Measurements from ENCODE around the gene RAB11FIP3. TPM values are rescaled to one million over a fixed set of nuclear protein-coding genes. Genes with fewer than 3 reads are reported as not detected.

Gene RAB11FIP3
- total RNA-seq, 1 experiment from 2014 or later = 12.7 TPM

DNA sequence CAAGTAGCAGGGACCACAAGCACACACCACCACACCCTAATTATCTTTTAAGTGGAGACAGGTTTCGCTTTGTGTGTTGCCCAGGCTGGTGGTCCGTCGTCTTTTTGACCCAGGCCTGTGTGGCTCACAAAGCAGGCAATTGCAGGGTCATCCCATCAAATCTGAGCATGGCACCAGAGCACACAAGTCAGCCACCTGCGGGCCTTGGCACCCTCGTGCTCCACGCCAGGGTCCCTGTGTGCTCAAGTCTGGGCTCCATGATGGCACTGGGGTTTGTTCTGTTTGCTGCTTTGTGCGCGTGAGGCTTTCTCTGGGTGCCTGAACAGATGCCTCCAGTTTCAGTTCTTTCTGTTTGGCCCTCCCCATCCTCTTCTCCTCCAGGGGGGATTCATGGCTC is 99.7 kb downstream of the RAB11FIP3 start:
- TF ChIP-seq, protein P1, sequence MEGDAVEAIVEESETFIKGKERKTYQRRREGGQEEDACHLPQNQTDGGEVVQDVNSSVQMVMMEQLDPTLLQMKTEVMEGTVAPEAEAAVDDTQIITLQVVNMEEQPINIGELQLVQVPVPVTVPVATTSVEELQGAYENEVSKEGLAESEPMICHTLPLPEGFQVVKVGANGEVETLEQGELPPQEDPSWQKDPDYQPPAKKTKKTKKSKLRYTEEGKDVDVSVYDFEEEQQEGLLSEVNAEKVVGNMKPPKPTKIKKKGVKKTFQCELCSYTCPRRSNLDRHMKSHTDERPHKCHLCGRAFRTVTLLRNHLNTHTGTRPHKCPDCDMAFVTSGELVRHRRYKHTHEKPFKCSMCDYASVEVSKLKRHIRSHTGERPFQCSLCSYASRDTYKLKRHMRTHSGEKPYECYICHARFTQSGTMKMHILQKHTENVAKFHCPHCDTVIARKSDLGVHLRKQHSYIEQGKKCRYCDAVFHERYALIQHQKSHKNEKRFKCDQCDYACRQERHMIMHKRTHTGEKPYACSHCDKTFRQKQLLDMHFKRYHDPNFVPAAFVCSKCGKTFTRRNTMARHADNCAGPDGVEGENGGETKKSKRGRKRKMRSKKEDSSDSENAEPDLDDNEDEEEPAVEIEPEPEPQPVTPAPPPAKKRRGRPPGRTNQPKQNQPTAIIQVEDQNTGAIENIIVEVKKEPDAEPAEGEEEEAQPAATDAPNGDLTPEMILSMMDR (conservative IDR thresholded peaks at IDR 0.05; ENCODE audit: low read depth, low read length) = no peak
- TF ChIP-seq EZH2 (IDR thresholded peaks at IDR 0.05; ENCODE audit: low read length, unreplicated experiment) (no peak), EZH2phosphoT487 (IDR thresholded peaks at IDR 0.05; ENCODE audit: borderline replicate concordance, low read length) (no peak)
- peaks cover 47% of the 10 kb centered on the region for H3K79me2 ChIP-seq (ENCODE audit: low read length)
- no TSS peak for BruUV-seq (replicated peaks)
- intact Hi-C loops (cut with micrococcal nuclease) = loop anchor here (10.0 kb wide), 1 partner anchor 60 kb away; no protein-coding TSS in a partner anchor
- peaks cover 26% of the 10 kb centered on the region for H3K4me1 ChIP-seq (ENCODE audit: insufficient read depth, low read length)
- H3K27ac ChIP-seq (ENCODE audit: low read length) = peak overlapping the region; percentile 84
- DNase-seq (no peak), ATAC-seq (no peak)
- H2AFZ ChIP-seq (ENCODE audit: low read length) = no peak overlapping the region
- no peak overlapping the region; the same call in 1 of the 2 replicates for H3K4me3 ChIP-seq (ENCODE audit: low read length)
- no peak overlapping the region for H3K9ac ChIP-seq (ENCODE audit: low read length)
- no peaks in the 10 kb centered on the region for H3K9me2 ChIP-seq (replicated peaks; ENCODE audit: low read length)
- POLR2A ChIA-PET (ENCODE audit: unreplicated experiment) = no interaction called here
- peak overlapping the region; percentile 100 for H3K4me2 ChIP-seq (ENCODE audit: low read length)
- no peaks in the 10 kb centered on the region for H3F3A ChIP-seq (ENCODE audit: low read length, unreplicated experiment)
- H3K36me3 ChIP-seq (ENCODE audit: low read depth, low read length) = no peaks in the 10 kb centered on the region
- CTCF ChIA-PET = no interaction called here
- no peaks in the 10 kb centered on the region for H3K9me3 ChIP-seq (ENCODE audit: low read length)
- no peaks in the 10 kb centered on the region for H3K27me3 ChIP-seq (ENCODE audit: low read length)
- peaks cover 15% of the 10 kb centered on the region for H4K20me1 ChIP-seq (ENCODE audit: low read length)

DNA sequence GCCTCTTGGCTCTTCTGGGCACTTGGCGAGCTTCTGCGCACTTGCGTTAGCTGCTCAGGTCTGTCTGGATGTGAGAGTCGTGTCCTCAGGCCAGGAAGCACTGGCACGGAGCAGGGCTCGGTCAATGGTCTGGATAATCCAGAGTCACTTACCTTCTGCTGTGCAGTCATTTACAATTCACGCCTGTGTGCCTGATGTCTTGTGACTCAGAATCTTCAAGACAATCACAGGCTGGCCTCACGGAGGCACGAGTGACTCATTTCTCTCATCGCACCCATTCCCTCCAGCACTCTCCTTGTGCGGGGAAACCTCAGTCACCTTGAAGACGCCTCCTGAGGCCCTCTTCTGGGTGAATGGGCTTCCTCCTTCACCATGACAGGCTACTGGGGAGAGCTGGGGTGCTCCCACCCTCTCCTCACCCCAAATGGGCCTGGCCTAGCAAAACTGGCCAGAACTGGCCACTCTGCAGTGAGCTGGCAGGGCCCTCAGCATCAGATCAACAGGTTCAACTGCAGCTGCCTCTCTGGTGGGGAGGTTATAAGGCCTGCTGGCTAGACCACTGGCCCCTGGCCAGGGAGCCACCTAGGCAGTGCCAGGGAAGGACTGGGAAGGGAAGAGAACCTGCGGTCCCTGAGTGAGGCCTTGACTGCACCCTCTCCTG is 100.2 kb downstream of the RAB11FIP3 start:
- Histone ChIP-seq H3K9me3 (ENCODE audit: low read length) (no peaks in the 10 kb centered on the region), H3K36me3 (ENCODE audit: low read depth, low read length) (no peaks in the 10 kb centered on the region), H3K9ac (ENCODE audit: low read length) (peak overlapping the region; percentile 98), H3K4me2 (ENCODE audit: low read length) (peak overlapping the region; percentile 100), H4K20me1 (ENCODE audit: low read length) (peaks cover 20% of the 10 kb centered on the region), H3K27ac (ENCODE audit: low read length) (peak overlapping the region; percentile 84), H3F3A (ENCODE audit: low read length, unreplicated experiment) (no peaks in the 10 kb centered on the region), H2AFZ (ENCODE audit: low read length) (no peak overlapping the region), H3K4me3 (ENCODE audit: low read length) (peak overlapping the region; percentile 90), H3K27me3 (ENCODE audit: low read length) (no peaks in the 10 kb centered on the region), H3K79me2 (ENCODE audit: low read length) (peaks cover 53% of the 10 kb centered on the region), H3K9me2 (replicated peaks; ENCODE audit: low read length) (no peaks in the 10 kb centered on the region), H3K4me1 (ENCODE audit: insufficient read depth, low read length) (peaks cover 26% of the 10 kb centered on the region)
- TF ChIP-seq EZH2 (IDR thresholded peaks at IDR 0.05; ENCODE audit: low read length, unreplicated experiment) = no peak
- TF ChIP-seq, protein P1 (conservative IDR thresholded peaks at IDR 0.05; ENCODE audit: low read depth, low read length) = no peak
- TF ChIP-seq EZH2phosphoT487 (IDR thresholded peaks at IDR 0.05; ENCODE audit: borderline replicate concordance, low read length) = no peak
- ATAC-seq (peak; percentile 48), DNase-seq (peak; percentile 88)
- no TSS peak for BruUV-seq (replicated peaks)
- ChIA-PET CTCF (no interaction called here), POLR2A (ENCODE audit: unreplicated experiment) (no interaction called here)
- intact Hi-C loops (cut with micrococcal nuclease) = loop anchor here (10.0 kb wide), 1 partner anchor 59 kb away; no protein-coding TSS in a partner anchor
